NCI-H2196 treated with DMSO at 0.1 percent for 48 hours (cell line): ENCODE measurements around the gene ZNF469.

Experiments used
- DNase-seq: peaks from one replicate; lab custom pipeline; 2025; ENCODE audit not compliant: unreplicated experiment; lab: John Stamatoyannopoulos, UW

The ZNF469 gene

GRCh38 chr16:88423448-88423850 lies 40.7 kb downstream of the ZNF469 start:
- DNase-seq: no peak

- no peak for DNase-seq
These were observed 42.0 kb downstream of the ZNF469 start for GRCh38 chr16:88424587-88425235.

GRCh38 chr16:88426018-88426417 lies 43.3 kb downstream of the ZNF469 start:
- DNase-seq: no peak

DNA sequence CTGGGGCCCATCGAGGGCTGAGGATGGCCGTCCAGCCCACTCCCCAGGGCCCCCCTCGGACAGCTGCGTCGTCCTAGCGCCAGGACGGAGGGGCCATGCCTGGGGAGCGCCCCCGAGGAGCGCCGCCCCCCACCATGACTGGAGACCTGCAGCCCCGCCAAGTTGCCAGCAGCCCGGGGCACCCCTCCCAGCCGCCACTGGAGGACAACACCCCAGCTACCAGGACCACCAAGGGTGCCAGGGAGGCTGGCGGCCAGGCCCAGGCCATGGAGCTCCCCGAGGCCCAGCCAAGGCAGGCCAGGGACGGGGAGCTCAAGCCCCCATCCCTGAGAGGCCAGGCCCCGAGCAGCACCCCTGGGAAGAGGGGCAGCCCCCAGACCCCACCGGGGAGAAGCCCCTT lies 44.6 kb downstream of the ZNF469 start:
- no peak for DNase-seq

GRCh38 chr16:88428156-88428555 lies 45.4 kb downstream of the ZNF469 start:
- DNase-seq: no peak

DNA sequence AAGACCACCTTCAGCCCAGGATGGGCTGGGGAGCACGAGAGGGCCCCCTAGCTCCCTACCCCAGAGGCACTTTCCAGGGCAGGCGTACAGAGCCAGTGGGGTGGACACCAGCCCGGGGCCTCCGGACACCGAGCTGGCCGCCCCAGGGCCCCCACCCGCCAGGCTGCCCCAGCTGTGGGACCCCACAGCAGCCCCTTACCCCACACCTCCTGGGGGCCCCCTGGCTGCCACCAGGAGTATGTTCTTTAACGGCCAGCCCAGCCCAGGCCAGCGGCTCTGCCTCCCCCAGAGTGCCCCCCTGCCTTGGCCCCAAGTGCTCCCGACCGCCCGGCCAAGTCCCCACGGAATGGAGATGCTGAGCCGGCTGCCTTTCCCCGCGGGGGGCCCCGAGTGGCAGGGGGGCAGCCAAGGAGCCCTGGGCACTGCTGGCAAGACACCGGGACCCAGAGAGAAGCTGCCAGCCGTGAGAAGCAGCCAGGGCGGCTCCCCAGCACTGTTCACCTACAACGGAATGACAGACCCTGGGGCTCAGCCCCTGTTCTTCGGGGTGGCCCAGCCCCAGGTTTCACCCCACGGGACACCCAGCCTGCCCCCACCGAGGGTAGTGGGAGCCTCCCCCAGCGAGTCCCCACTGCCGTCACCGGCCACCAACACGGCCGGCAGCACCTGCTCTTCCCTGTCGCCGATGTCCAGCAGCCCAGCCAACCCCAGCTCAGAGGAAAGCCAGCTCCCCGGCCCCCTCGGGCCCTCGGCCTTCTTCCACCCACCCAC lies 46.0 kb downstream of the ZNF469 start:
- DNase-seq: no peak

GRCh38 chr16:88429387-88430184 lies 46.8 kb downstream of the ZNF469 start:
- DNase-seq: no peak

- no peak for DNase-seq
These were observed 47.4 kb downstream of the ZNF469 start for GRCh38 chr16:88430185-88430523.

GRCh38 chr16:88430524-88431446 lies 48.0 kb downstream of the ZNF469 start:
- no peak for DNase-seq

DNA sequence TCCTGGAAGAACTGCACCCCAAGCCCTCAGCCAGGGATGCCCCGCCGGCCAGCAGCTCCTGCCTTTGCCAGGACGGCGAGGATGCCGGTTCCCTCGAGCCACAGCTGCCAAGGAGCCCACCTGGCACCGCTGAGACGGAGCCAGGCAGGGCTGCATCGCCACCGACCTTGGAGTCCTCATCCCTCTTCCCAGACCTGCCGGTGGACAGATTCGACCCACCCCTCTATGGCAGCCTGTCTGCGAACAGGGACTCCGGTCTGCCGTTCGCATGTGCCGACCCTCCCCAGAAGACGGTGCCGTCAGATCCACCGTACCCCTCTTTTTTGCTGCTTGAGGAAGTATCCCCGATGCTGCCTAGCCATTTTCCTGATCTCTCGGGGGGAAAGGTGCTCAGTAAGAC lies 48.9 kb downstream of the ZNF469 start:
- DNase-seq: no peak

DNA sequence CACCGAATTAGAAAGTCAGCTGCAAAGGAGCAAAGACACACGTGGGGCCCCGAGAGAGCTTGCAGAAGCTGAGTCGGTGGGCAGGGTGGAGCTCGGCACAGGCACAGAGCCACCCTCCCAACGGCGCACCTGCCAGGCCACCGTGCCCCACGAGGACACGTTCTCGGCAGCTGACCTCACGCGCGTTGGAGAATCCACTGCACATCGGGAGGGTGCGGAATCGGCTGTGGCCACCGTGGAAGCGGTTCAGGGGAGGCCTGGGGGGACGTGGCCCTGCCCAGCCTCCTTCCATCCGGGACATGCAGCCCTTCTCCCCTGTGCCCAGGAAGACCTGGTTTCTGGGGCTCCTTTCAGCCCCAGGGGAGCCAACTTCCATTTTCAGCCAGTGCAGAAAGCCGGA lies 49.4 kb downstream of the ZNF469 start:
- no peak for DNase-seq
